ENCODE data around the gene EHBP1.

EHBP1 gene

GRCh38 chr2:63064197-63064596, 358.7 kb downstream of the EHBP1 start:
- H3K9me3 ChIP-seq (ENCODE audit: control insufficient read depth, insufficient read depth, low read depth, low read length), result no peaks in the 10 kb centered on the region
- no peak overlapping the region for H3K27ac ChIP-seq (ENCODE audit: extremely low read depth, low read depth, low read length)
- peaks cover 20% of the 10 kb centered on the region for H3K4me1 ChIP-seq (ENCODE audit: control insufficient read depth, insufficient read depth, low read length)
- POLR2A ChIA-PET, result no interaction called here
- H3K4me3 ChIP-seq (ENCODE audit: low read depth, low read length), result no peak overlapping the region
- no peaks in the 10 kb centered on the region for H3K36me3 ChIP-seq (ENCODE audit: control insufficient read depth in 2 of 2, insufficient read depth in 1 of 2, low read length in 2 of 2)
- CTCF ChIA-PET, result no interaction called here
- TF ChIP-seq ZNF184 (tag by site-specific recombination; IDR thresholded peaks at IDR 0.05) (peak; percentile 72; the same call in 1 of the 2 replicates), MEIS1 (CRISPR knock-in tag; IDR thresholded peaks at IDR 0.05; ENCODE audit: borderline replicate concordance) (no peak), ZFP41 (tag by site-specific recombination; IDR thresholded peaks at IDR 0.05; ENCODE audit: borderline replicate concordance) (no peak), HOXD13 (CRISPR knock-in tag; IDR thresholded peaks at IDR 0.05; ENCODE audit: borderline replicate concordance) (no peak), ZNF155 (tag by site-specific recombination; IDR thresholded peaks at IDR 0.05) (no peak), ZNF37A (tag by site-specific recombination; IDR thresholded peaks at IDR 0.05) (peak; percentile 77; the same call in 1 of the 2 replicates), ZNF571 (tag by site-specific recombination; IDR thresholded peaks at IDR 0.05) (no peak), ZNF639 (tag by site-specific recombination; IDR thresholded peaks at IDR 0.05) (no peak), ZNF558 (tag by site-specific recombination; IDR thresholded peaks at IDR 0.05) (no peak), ZNF335 (tag by site-specific recombination; conservative IDR thresholded peaks at IDR 0.05) (no peak), ZBTB21 (tag by site-specific recombination; IDR thresholded peaks at IDR 0.05) (no peak), ZNF354C (tag by site-specific recombination; IDR thresholded peaks at IDR 0.05; ENCODE audit: borderline replicate concordance, low read depth) (no peak), ZBTB6 (tag by site-specific recombination; IDR thresholded peaks at IDR 0.05) (no peak), YY1 (tag by site-specific recombination; IDR thresholded peaks at IDR 0.05) (no peak), ZNF202 (tag by site-specific recombination; IDR thresholded peaks at IDR 0.05; ENCODE audit: borderline replicate concordance) (no peak), ZNF324 (tag by site-specific recombination; IDR thresholded peaks at IDR 0.05) (no peak), ZNF600 (tag by site-specific recombination; IDR thresholded peaks at IDR 0.05) (no peak), TCF7L2 (IDR thresholded peaks at IDR 0.05; ENCODE audit: borderline replicate concordance, low read depth, low read length) (no peak), ZNF2 (tag by site-specific recombination; IDR thresholded peaks at IDR 0.05) (no peak), ZFP3 (tag by site-specific recombination; IDR thresholded peaks at IDR 0.05; ENCODE audit: low read depth) (no peak), ZFP37 (tag by site-specific recombination; IDR thresholded peaks at IDR 0.05) (no peak), ZNF677 (tag by site-specific recombination; IDR thresholded peaks at IDR 0.05) (no peak), ZNF157 (tag by site-specific recombination; IDR thresholded peaks at IDR 0.05) (no peak), ZNF701 (tag by site-specific recombination; IDR thresholded peaks at IDR 0.05) (no peak), ZNF561 (tag by site-specific recombination; IDR thresholded peaks at IDR 0.05; ENCODE audit: borderline replicate concordance) (peak; percentile 82; the same call in 1 of the 2 replicates), ZNF654 (tag by site-specific recombination; IDR thresholded peaks at IDR 0.05; ENCODE audit: low read depth) (no peak), ZNF274 (IDR thresholded peaks at IDR 0.05; ENCODE audit: low read length) (no peak), ZNF274 (tag by site-specific recombination; IDR thresholded peaks at IDR 0.05; ENCODE audit: borderline replicate concordance) (no peak), ZNF791 (tag by site-specific recombination; IDR thresholded peaks at IDR 0.05) (no peak), ZNF140 (tag by site-specific recombination; IDR thresholded peaks at IDR 0.05) (no peak)
- TF ChIP-seq, protein P1, sequence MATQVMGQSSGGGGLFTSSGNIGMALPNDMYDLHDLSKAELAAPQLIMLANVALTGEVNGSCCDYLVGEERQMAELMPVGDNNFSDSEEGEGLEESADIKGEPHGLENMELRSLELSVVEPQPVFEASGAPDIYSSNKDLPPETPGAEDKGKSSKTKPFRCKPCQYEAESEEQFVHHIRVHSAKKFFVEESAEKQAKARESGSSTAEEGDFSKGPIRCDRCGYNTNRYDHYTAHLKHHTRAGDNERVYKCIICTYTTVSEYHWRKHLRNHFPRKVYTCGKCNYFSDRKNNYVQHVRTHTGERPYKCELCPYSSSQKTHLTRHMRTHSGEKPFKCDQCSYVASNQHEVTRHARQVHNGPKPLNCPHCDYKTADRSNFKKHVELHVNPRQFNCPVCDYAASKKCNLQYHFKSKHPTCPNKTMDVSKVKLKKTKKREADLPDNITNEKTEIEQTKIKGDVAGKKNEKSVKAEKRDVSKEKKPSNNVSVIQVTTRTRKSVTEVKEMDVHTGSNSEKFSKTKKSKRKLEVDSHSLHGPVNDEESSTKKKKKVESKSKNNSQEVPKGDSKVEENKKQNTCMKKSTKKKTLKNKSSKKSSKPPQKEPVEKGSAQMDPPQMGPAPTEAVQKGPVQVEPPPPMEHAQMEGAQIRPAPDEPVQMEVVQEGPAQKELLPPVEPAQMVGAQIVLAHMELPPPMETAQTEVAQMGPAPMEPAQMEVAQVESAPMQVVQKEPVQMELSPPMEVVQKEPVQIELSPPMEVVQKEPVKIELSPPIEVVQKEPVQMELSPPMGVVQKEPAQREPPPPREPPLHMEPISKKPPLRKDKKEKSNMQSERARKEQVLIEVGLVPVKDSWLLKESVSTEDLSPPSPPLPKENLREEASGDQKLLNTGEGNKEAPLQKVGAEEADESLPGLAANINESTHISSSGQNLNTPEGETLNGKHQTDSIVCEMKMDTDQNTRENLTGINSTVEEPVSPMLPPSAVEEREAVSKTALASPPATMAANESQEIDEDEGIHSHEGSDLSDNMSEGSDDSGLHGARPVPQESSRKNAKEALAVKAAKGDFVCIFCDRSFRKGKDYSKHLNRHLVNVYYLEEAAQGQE (tag by site-specific recombination; IDR thresholded peaks at IDR 0.05), result no peak
- TF ChIP-seq, protein P2, sequence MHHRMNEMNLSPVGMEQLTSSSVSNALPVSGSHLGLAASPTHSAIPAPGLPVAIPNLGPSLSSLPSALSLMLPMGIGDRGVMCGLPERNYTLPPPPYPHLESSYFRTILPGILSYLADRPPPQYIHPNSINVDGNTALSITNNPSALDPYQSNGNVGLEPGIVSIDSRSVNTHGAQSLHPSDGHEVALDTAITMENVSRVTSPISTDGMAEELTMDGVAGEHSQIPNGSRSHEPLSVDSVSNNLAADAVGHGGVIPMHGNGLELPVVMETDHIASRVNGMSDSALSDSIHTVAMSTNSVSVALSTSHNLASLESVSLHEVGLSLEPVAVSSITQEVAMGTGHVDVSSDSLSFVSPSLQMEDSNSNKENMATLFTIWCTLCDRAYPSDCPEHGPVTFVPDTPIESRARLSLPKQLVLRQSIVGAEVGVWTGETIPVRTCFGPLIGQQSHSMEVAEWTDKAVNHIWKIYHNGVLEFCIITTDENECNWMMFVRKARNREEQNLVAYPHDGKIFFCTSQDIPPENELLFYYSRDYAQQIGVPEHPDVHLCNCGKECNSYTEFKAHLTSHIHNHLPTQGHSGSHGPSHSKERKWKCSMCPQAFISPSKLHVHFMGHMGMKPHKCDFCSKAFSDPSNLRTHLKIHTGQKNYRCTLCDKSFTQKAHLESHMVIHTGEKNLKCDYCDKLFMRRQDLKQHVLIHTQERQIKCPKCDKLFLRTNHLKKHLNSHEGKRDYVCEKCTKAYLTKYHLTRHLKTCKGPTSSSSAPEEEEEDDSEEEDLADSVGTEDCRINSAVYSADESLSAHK (tag by site-specific recombination; IDR thresholded peaks at IDR 0.05), result no peak
- TF ChIP-seq, protein P3, sequence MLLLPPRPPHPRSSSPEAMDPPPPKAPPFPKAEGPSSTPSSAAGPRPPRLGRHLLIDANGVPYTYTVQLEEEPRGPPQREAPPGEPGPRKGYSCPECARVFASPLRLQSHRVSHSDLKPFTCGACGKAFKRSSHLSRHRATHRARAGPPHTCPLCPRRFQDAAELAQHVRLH (tag by site-specific recombination; IDR thresholded peaks at IDR 0.05), result no peak
